ENCODE data around the gene MSL2. TPM values are rescaled to one million over a fixed set of nuclear protein-coding genes. Genes with fewer than 3 reads are reported as not detected.

The MSL2 gene
- total and polyA plus RNA-seq, 9 donors = 14.3 to 47.9 (median 39.4) TPM

DNA sequence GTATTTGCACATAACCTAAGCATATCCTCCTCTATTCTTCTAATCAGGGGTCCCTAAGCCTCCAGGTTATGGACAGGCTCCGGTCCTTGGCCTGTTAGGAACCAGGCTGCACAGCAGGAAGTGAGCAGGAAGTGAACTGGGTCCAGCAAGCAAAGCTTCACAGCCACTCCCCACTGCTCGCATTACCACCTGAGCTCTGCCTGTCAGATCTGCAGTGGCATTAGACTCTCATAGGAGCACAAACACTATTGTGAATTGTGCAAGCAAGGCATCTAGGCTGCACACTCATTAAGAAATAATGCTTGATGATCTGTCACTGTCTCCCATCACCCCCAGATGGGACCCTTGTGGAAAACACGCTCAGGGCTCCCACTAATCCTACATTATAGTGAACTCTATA, 9.8 kb downstream of the MSL2 start:
- H3K4me3 ChIP-seq = no peak overlapping the region
- H3K27me3 ChIP-seq = no peaks in the 10 kb centered on the region
- peaks cover 31% of the 10 kb centered on the region for H3K4me1 ChIP-seq (ENCODE audit: insufficient read depth)
- no peak overlapping the region for H3K27ac ChIP-seq
- intact Hi-C loops (cut with DNase I) = no loop called here
- no peaks in the 10 kb centered on the region for H3K36me3 ChIP-seq
- no peak for DNase-seq
- H3K9me3 ChIP-seq = no peaks in the 10 kb centered on the region
- TF ChIP-seq, protein P1, sequence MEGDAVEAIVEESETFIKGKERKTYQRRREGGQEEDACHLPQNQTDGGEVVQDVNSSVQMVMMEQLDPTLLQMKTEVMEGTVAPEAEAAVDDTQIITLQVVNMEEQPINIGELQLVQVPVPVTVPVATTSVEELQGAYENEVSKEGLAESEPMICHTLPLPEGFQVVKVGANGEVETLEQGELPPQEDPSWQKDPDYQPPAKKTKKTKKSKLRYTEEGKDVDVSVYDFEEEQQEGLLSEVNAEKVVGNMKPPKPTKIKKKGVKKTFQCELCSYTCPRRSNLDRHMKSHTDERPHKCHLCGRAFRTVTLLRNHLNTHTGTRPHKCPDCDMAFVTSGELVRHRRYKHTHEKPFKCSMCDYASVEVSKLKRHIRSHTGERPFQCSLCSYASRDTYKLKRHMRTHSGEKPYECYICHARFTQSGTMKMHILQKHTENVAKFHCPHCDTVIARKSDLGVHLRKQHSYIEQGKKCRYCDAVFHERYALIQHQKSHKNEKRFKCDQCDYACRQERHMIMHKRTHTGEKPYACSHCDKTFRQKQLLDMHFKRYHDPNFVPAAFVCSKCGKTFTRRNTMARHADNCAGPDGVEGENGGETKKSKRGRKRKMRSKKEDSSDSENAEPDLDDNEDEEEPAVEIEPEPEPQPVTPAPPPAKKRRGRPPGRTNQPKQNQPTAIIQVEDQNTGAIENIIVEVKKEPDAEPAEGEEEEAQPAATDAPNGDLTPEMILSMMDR (IDR thresholded peaks at IDR 0.05) = no peak
- TF ChIP-seq POLR2A (IDR thresholded peaks at IDR 0.05) (no peak), EP300 (IDR thresholded peaks at IDR 0.05) (no peak)
- 85 to 89% (median 86%) methylated on average over 3 of the region's 3 CpGs for WGBS, 3 donors

DNA sequence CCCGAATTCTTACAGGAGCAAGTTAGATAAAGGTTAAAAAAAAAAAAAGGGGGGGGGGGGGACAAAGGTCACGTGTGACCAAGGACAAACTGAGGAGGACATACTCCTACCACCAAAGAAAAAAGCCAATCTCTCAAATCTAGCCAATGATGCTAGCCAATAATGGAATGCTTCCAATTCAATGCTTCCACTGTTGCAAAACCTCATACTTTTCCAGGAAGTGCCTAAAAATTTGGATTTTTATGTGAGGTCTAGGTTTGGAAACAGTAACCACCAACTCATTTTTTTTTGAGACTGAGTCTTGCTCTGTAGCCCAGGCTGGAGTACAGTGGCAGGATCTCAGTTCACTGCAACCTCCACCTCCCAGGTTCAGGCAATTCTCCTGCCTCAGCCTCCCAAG, 11.4 kb downstream of the MSL2 start:
- H3K27ac ChIP-seq = no peak overlapping the region
- peaks cover 23% of the 10 kb centered on the region for H3K4me1 ChIP-seq (ENCODE audit: insufficient read depth)
- no peak overlapping the region for H3K4me3 ChIP-seq
- no peaks in the 10 kb centered on the region for H3K36me3 ChIP-seq
- WGBS, 3 donors = 39 to 54% (median 49%) methylated on average over 2 of the region's 2 CpGs
- H3K27me3 ChIP-seq = no peaks in the 10 kb centered on the region
- no peak for DNase-seq
- intact Hi-C loops (cut with DNase I) = no loop called here
- no peaks in the 10 kb centered on the region for H3K9me3 ChIP-seq
- TF ChIP-seq POLR2A (IDR thresholded peaks at IDR 0.05) = no peak
- TF ChIP-seq, protein P1 (IDR thresholded peaks at IDR 0.05) = no peak

DNA sequence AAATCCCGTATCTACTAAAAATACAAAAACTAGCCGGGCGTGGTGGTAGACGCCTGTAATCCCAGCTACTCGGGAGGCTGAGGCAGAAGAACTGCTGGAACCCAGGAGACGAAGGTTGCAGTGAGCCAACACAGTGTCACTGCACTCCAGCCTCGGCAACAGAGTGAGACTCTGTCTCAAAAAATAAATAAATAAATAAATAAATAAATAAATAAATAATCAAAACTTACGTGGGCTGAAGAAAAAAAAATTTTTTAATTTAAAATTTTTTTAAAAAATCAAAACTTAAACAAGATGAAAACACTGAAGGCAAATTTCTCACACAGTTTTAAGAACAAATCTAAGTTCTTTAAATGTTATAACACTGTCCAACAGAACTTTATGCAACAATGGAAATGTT, 14.4 kb downstream of the MSL2 start:
- 92 to 93% (median 92%) methylated on average over 8 of the region's 8 CpGs for WGBS, 3 donors
- H3K27ac ChIP-seq = no peak overlapping the region
- no peaks in the 10 kb centered on the region for H3K27me3 ChIP-seq
- H3K4me3 ChIP-seq = no peak overlapping the region
- intact Hi-C loops (cut with DNase I) = no loop called here
- no peaks in the 10 kb centered on the region for H3K9me3 ChIP-seq
- H3K36me3 ChIP-seq = no peaks in the 10 kb centered on the region
- TF ChIP-seq, protein P1 (IDR thresholded peaks at IDR 0.05) = no peak
- TF ChIP-seq POLR2A (IDR thresholded peaks at IDR 0.05) (no peak), EP300 (IDR thresholded peaks at IDR 0.05) (no peak)
- H3K4me1 ChIP-seq (ENCODE audit: insufficient read depth) = peaks cover 17% of the 10 kb centered on the region
- DNase-seq = no peak

DNA sequence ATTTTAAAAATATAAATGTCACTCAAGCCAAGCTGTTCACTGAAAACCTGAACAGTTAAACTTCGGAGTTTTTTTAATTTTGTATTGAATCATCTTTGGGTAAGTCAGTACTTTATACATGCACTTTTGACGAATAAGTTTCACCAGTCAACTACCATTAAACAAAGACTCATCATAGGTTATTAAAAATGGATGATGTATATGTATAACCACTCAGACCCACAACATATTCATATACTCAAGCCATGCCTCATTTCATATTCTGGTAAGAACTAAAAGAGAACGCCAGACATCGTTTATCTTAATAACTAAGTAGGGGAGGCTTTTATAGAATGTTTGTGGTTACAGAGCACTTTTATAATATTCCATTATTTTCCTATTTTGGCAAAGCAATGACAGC, 18.3 kb downstream of the MSL2 start:
- TF ChIP-seq EP300 (IDR thresholded peaks at IDR 0.05) (no peak), POLR2A (IDR thresholded peaks at IDR 0.05) (no peak)
- TF ChIP-seq, protein P1 (IDR thresholded peaks at IDR 0.05) = no peak
- Histone ChIP-seq H3K27me3 (no peaks in the 10 kb centered on the region), H3K4me1 (ENCODE audit: insufficient read depth) (peaks cover 7% of the 10 kb centered on the region), H3K27ac (no peak overlapping the region), H3K36me3 (no peaks in the 10 kb centered on the region), H3K4me3 (no peak overlapping the region), H3K9me3 (no peaks in the 10 kb centered on the region)
- WGBS, 3 donors = 39 to 43% (median 40%) methylated on average over 4 of the region's 4 CpGs
- intact Hi-C loops (cut with DNase I) = no loop called here
- no peak for DNase-seq

Measured in ovary (tissue), 9 donors.